MCF 10A (cell line): ENCODE data around the gene GYG1. TPM values are rescaled to one million over a fixed set of nuclear protein-coding genes. Genes with fewer than 3 reads are reported as not detected.

Source experiments
- BruUV-seq: library from RNA; stranded (reverse); fragments of 400-500 nt; replicated peaks from 2 replicates; lab custom pipeline; 2021; lab: Mats Ljungman, UMichigan
- CTCF ChIA-PET: fragments of 300-600 bp; sonication (Branson Sonifier 250); formaldehyde crosslinking; extraction: SDS; loops from one replicate; lab custom pipeline; 2021; ENCODE audit warnings: antibody characterized with exemption, inconsistent platforms; lab: Yijun Ruan, JAX
- POLR2A ChIA-PET: fragments of 300-600, 350-650 bp; sonication (Branson Sonifier 250); formaldehyde crosslinking; extraction: SDS; loops from one replicate; lab custom pipeline; 2020; ENCODE audit warnings: antibody characterized with exemption, inconsistent platforms; lab: Yijun Ruan, JAX
- DNase-seq: peaks from one replicate; pipeline ENCODE4 v3.0.0-alpha.2; 2018; ENCODE audit not compliant: unreplicated experiment
- H3K27ac Mint-ChIP-seq: one replicate; pipeline ENCODE4 v1.8.0; 2022; ENCODE audit warnings: mild to moderate bottlenecking, low read depth, mixed read lengths; ENCODE audit not compliant: unreplicated experiment
- H3K27me3 Mint-ChIP-seq: one replicate; pipeline ENCODE4 v1.8.0; 2022; ENCODE audit warnings: mixed read lengths; ENCODE audit not compliant: insufficient read depth, unreplicated experiment
- H3K36me3 Mint-ChIP-seq: one replicate; pipeline ENCODE4 v1.8.0; 2022; ENCODE audit warnings: mild to moderate bottlenecking, moderate library complexity, mixed read lengths; ENCODE audit not compliant: insufficient read depth, unreplicated experiment
- H3K4me1 Mint-ChIP-seq: one replicate; pipeline ENCODE4 v1.8.0; 2022; ENCODE audit warnings: mixed read lengths; ENCODE audit not compliant: insufficient read depth, unreplicated experiment
- H3K4me3 Mint-ChIP-seq: one replicate; pipeline ENCODE4 v1.8.0; 2022; ENCODE audit warnings: mild to moderate bottlenecking, moderate library complexity, mixed read lengths; ENCODE audit not compliant: unreplicated experiment
- H3K9me3 Mint-ChIP-seq: one replicate; pipeline ENCODE4 v1.8.0; 2022; ENCODE audit warnings: mixed read lengths; ENCODE audit not compliant: unreplicated experiment
- CTCF ChIP-seq: fragments of 200-600 bp; IDR thresholded peaks from one replicate; pipeline ENCODE4 v1.8.0; 2022; ENCODE audit warnings: antibody characterized with exemption, mild to moderate bottlenecking; ENCODE audit not compliant: unreplicated experiment
- intact Hi-C: fragments of 100-400 bp; cut with micrococcal nuclease; formaldehyde crosslinking; loops from 2 replicates; pipeline ENCODE4 v1.14.1; 2022
- total RNA-seq: library from RNA; stranded (reverse); gene quantifications from 2 replicates; pipeline ENCODE4 v1.2.3, GENCODE V29; 2022

The GYG1 gene
- total RNA-seq, 1 experiment from 2014 or later = 22.3 TPM

GRCh38 chr3:148948913-148949657 is 42.3 kb upstream of the GYG1 start:
- Mint-ChIP-seq H3K27ac (no peak overlapping the region), H3K36me3 (peaks cover 6% of the 10 kb centered on the region), H3K4me3 (no peak overlapping the region), H3K4me1 (no peaks in the 10 kb centered on the region), H3K9me3 (no peaks in the 10 kb centered on the region), H3K27me3 (peaks cover 12% of the 10 kb centered on the region)
- CTCF ChIA-PET = interaction anchor here (0.7 to 10.7 kb wide), 11 partner anchors 16 to 554 kb away, joined by 3 to 296 read pairs (median 5); partner anchors contain the start of gene CPA3
- BruUV-seq = no TSS peak
- TF ChIP-seq CTCF = no peak
- intact Hi-C loops = loop anchor here (10.0 kb wide), 1 partner anchor 644 kb away; no protein-coding TSS in a partner anchor
- POLR2A ChIA-PET = no interaction called here
- no peak for DNase-seq

DNA sequence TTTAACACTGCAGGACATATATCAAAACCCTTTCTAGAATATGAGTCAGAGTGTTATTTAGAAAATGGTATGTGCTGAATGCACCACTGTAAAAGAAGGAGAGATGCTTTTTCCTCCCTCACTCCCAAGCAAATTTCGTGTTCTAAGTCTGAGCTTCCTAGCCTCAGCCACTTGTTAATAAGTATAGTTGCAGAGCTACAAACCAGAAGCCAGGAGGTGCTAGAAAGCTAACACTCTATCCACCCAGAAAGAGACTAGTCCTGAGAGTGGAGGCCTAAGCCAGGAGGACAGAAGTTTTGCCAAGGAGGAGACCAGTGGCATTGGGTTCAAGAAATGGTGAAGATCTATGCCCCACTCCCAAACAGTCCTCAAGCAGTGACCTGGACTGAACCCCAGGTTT is 40.5 kb upstream of the GYG1 start:
- CTCF ChIA-PET = interaction anchor here (0.6 to 10.7 kb wide), 6 partner anchors 10 to 314 kb away, joined by 3 to 296 read pairs (median 4); partner anchors contain the start of gene CPA3
- Mint-ChIP-seq H3K4me1 (no peaks in the 10 kb centered on the region), H3K9me3 (no peaks in the 10 kb centered on the region), H3K27ac (no peak overlapping the region), H3K27me3 (peaks cover 6% of the 10 kb centered on the region), H3K36me3 (peaks cover 6% of the 10 kb centered on the region), H3K4me3 (no peak overlapping the region)
- DNase-seq = peak; percentile 14
- no TSS peak for BruUV-seq
- POLR2A ChIA-PET = interaction anchor here (0.9 kb wide), 1 partner anchor 416 kb away, joined by 3 read pairs; no protein-coding TSS in a partner anchor
- TF ChIP-seq CTCF = no peak
- intact Hi-C loops = no loop called here

- Mint-ChIP-seq H3K9me3 (no peaks in the 10 kb centered on the region), H3K4me1 (no peaks in the 10 kb centered on the region), H3K27me3 (no peaks in the 10 kb centered on the region), H3K36me3 (peaks cover 3% of the 10 kb centered on the region), H3K27ac (no peak overlapping the region), H3K4me3 (no peak overlapping the region)
- no peak for TF ChIP-seq CTCF
- POLR2A ChIA-PET = interaction anchor here (0.5 kb wide), 1 partner anchor 324 kb away, joined by 3 read pairs; no protein-coding TSS in a partner anchor
- intact Hi-C loops = no loop called here
- no TSS peak for BruUV-seq
- no peak for DNase-seq
- CTCF ChIA-PET = interaction anchor here (0.6 to 4.0 kb wide), 2 partner anchors 49 to 261 kb away, joined by 3 to 17 read pairs; no protein-coding TSS in a partner anchor
Observed at GRCh38 chr3:148951599-148952361, 39.6 kb upstream of the GYG1 start.

- no peak for DNase-seq
- Mint-ChIP-seq H3K27ac (no peak overlapping the region), H3K27me3 (no peaks in the 10 kb centered on the region), H3K4me1 (no peaks in the 10 kb centered on the region), H3K36me3 (no peaks in the 10 kb centered on the region), H3K4me3 (no peak overlapping the region), H3K9me3 (no peaks in the 10 kb centered on the region)
- ChIA-PET POLR2A (interaction anchor here (0.6 to 0.7 kb wide), 2 partner anchors 177 to 983 kb away, joined by 3 to 5 read pairs; no protein-coding TSS in a partner anchor), CTCF (interaction anchor here (0.5 to 5.9 kb wide), 13 partner anchors 9 to 1331 kb away, joined by 3 to 64 read pairs (median 5); partner anchors contain the start of gene TM4SF18)
- intact Hi-C loops = no loop called here
- no TSS peak for BruUV-seq
- no peak for TF ChIP-seq CTCF
Observed at GRCh38 chr3:148953094-148953493, 38.2 kb upstream of the GYG1 start.
